ENCODE results near the gene PHF2.

- TF ChIP-seq POLR2A (IDR thresholded peaks at IDR 0.05) (no peak), CTCF (IDR thresholded peaks at IDR 0.05) (no peak)
These were observed 105.1 kb downstream of the PHF2 start for GRCh38 chr9:93681269-93682154.

Measured in thyroid gland (tissue), 4 donors.